GM19328 (cell line): ENCODE data around the gene CRADD.
"Not testable (repeated sequence)": the region's sequence is repeated elsewhere in the genome, so short reads cannot be mapped to it uniquely, and the experiment has no call there.

ENCODE experiments used
- ATAC-seq: cut with Tn5 transposase; IDR thresholded peaks from one replicate; pipeline ENCODE4 v1.9.1; 2021; ENCODE audit warnings: mild to moderate bottlenecking, moderate library complexity; ENCODE audit not compliant: unreplicated experiment

CRADD gene

GRCh38 chr12:93780886-93781285 lies 103.7 kb downstream of the CRADD start:
- ATAC-seq: not testable (repeated sequence)

- ATAC-seq: not testable (repeated sequence)
These were observed 104.8 kb downstream of the CRADD start for GRCh38 chr12:93781961-93782360.

- ATAC-seq: no peak
These were observed 105.7 kb downstream of the CRADD start for GRCh38 chr12:93782853-93783252.

GRCh38 chr12:93783832-93784231 lies 106.7 kb downstream of the CRADD start:
- ATAC-seq: no peak

GRCh38 chr12:93784339-93785086 lies 107.3 kb downstream of the CRADD start:
- ATAC-seq: no peak

- no peak for ATAC-seq
These were observed 108.3 kb downstream of the CRADD start for GRCh38 chr12:93785249-93786010.

GRCh38 chr12:93786656-93787397 lies 109.7 kb downstream of the CRADD start:
- ATAC-seq: no peak

DNA sequence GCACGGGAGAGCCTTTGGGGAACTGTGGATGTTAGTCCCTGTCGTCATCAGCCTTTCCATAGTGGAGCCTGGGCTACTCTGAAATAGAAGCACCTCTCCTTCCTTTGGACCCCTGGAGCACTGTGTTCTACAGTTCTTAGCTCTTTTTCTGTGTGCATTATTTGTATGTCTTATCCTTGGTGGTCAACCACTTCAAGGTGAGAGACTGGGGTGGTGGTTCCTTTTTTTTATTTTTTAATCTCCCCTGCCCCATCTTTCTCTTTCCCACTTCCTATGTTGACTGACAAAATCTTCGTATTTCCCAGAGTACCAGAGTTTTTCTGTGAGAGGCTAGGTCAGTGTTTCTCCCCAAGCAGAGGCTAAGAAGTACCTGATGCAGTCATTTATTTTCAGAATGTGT lies 111.7 kb downstream of the CRADD start:
- no peak for ATAC-seq

- no peak for ATAC-seq
These were observed 112.6 kb downstream of the CRADD start for GRCh38 chr12:93789767-93790166.

- ATAC-seq: no peak
These were observed 113.4 kb downstream of the CRADD start for GRCh38 chr12:93790472-93791152.

DNA sequence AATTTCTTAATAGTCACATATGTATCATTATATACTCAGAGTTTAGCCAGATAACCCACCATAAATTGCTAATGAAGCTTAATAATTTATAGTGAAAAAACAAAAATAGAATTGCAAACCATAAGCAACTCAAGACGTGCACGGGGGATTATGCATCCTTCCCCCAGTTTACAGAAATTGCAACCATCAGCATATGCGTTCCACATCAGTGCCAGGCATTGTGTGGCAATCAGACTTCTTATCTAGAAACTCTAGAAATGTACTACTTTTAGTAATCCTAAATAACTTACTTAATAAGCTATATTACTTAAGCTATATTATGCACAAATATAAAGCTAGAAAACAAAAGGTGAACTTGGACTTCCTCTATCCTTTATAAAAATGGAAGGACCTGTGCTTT lies 115.8 kb downstream of the CRADD start:
- no peak for ATAC-seq

DNA sequence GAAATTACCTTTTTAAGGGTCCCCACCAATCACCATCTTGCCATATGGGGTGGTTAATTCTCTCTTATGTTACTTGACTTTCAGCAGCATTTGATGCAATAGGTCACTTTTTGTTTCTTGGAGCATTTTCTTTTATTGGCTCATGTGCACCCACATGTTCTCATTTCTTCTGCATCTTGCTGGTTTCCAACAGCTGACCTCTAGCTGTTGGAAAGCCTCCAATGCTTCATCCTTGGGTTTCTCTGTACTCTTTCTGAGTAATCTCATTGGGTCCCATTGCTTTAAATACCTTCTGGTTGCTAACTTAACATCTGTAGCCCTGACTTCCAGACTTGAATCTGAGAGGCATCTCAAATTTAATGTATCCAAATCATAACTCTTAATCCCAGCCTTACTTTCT lies 116.8 kb downstream of the CRADD start:
- no peak for ATAC-seq

GRCh38 chr12:93794738-93795137 lies 117.6 kb downstream of the CRADD start:
- ATAC-seq: no peak

DNA sequence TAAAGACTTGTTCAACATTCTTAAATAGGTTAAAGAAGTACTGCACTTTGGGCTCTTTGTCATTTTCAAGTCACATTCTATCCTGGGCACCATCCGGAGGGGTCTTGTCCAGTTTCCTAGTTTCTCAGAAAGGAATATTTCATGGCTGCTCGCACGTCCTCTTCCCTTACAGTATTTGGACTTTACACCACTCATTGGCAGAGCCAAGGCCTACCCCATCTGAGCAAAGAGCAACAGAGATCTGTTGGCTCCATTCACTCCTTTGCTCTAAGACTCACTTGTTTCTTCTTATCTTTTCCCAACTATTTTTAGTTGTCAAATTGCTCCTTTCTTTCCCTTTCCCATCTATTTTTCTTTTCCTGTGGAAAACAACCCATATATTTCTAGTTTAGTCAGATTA lies 118.2 kb downstream of the CRADD start:
- ATAC-seq: no peak

DNA sequence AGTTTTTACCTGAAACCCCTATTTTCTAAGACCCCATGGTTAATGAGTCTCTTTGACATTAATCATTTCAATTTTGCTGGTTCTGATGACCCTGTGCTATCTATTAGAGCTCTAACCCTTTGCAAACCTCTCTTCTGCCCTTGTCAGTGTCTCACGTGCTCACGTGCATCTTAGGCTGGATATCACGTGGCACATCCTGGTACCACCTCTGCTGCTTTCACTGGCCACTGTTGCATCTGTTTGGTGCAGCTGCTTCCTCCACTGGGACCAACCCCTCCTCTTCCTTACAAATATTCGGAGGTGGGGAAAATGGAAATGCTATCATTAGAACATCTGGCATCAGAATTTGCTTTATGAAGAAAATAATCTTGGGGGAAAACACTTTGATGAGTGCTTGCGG lies 119.6 kb downstream of the CRADD start:
- no peak for ATAC-seq

DNA sequence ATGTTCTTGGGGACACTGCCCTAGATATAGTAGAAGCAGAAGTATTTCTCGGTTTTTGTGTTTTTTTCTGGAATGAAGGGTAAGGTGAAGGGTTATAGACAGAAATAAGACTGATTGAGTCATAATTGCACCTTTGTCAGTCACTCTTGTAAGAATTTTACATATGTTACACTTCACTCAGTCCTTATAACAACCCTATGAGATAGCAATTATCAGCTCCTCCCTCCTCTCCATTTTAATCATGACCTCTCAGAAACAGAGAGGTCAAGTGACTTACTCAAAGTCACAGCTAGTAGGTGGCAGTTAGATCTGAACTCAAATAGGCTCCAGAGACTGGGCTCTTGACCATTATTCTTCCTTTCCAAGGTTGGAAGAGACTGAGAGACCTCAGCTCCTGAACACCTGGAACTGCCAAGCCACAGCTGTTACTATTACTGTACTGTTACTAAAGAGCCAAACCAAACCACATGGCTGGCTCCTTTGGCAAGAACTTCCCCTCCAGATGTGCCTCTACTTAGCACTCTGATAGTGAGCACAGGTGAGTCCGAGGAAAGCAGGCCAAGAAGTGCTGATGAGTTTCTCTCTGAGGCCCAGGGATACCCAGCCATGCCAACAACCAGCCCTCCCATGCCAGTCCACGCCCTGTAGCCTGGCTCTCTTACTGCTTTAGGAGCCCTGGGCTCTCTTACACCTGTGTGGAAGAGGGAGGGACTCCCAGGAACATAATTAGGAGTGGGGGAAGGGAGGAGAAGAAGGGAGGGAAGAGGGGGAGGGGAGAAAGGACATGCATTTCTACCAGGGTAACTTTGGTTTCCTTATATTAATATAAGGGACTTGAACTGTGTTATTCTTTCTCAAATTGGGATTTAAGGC lies 121.3 kb downstream of the CRADD start:
- no peak for ATAC-seq

DNA sequence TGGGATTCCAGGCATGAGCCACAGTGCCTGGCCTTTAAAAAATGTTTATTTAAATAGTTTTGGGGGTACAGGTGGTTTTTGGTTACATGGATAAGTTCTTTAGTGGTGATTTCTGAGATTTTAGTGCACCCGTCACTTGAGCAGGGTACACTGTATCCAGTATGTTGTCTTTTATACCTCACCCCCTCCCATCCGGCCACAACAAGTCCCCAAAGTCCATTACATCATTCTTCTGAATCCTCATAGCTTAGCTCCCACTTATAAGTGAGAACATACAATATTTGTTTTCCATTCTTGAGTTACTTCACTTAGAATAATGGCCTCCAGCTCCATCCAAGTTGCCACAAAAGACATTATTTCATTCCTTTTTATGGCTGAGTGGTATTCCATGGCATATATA lies 124.5 kb downstream of the CRADD start:
- ATAC-seq: not testable (repeated sequence)

- ATAC-seq: no peak
These were observed 125.1 kb downstream of the CRADD start for GRCh38 chr12:93802293-93802692.

DNA sequence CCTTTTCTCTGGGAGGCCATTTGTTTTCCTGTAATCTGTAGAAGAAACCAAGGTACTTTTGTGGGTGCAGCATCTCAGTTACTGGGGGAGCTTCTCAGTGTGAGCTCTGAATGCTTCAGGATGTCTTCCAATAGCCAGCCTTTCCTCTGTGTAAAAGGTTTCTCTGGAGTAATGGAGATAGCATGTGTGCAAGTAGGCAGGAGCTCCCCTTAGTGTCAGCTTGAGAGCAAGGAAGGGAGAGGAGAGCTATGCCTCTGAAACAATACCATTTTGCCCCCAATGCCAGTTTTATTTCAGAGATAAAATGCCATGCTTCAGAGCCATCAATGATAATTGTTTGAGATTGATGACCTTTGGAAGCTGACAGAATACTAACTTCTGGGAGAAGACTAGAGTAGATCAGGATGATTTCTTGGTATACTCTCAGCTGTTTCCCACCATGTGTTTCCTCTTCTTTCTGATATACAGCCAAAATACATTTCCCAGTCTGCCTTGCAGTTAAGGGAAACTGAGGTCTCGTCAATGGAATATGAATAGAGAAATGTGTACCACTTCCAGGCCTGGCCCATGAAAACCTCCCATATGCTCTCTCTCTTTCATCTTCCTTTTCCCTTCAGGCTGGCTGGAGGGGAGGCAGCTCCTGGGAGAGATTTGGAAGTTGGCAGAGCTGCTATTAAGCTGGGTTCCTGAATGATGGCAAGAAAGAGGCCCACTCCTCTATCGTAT lies 125.7 kb downstream of the CRADD start:
- ATAC-seq: no peak

DNA sequence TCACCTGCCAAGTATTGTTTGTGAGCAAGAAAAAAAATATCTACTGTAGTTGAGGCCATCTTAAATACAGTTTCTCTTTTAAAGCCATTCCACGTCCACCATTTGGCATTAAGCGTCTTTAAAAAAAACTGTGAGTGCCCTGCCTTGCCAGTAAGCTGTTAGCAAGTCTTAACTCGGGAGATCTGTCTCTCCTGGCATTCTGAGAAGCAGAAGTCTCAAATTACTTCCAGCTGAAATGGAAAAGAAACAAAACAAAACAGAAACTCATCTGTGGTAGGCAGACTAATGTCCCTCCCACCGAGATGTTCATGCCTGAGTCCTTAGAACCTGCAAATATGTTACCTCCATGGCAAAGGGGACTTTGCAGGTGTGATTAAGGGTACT lies 126.2 kb downstream of the CRADD start:
- ATAC-seq: no peak
